Left renal cortex interstitium (tissue), 4 donors: ENCODE measurements around the gene GPR148. TPM values are rescaled to one million over a fixed set of nuclear protein-coding genes. Genes with fewer than 3 reads are reported as not detected.

Experiments used
- DNase-seq, 4 donors: peaks; one replicate each; pipeline ENCODE4 v3.0.0-alpha.2; 2013; ENCODE audit warnings: low read depth in 4 of 4, low spot score in 2 of 4, missing footprints in 1 of 4
- polyA plus RNA-seq, 4 donors: library from polyadenylated mRNA; unstranded; fragments of 120-200 nt; gene quantifications; one replicate each; pipeline ENCODE4 v1.2.1, GENCODE V29; 2013; ENCODE audit not compliant: insufficient read length in 4 of 4

GPR148 gene
- polyA plus RNA-seq, 4 donors, result not detected

DNA sequence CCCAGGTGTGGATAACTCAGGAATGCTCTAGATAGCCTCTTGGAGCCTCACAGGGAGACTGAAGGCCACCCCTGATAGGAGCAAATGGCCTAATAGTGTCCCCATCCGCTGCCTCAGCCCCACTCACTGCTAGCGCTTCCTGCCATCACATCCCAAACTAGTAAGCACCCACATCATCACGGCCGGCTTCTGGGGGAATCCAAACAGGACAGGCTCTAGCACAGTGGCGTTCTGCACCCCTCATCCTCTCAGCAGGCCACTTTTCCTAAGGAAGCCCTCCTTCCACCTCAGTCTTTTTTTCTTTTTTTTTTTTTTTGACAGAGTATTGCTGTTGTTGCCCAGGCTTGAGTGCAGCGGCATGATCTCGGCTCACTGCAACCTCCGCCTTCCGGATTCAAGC, 20.2 kb downstream of the GPR148 start:
- DNase-seq, result no peak

DNA sequence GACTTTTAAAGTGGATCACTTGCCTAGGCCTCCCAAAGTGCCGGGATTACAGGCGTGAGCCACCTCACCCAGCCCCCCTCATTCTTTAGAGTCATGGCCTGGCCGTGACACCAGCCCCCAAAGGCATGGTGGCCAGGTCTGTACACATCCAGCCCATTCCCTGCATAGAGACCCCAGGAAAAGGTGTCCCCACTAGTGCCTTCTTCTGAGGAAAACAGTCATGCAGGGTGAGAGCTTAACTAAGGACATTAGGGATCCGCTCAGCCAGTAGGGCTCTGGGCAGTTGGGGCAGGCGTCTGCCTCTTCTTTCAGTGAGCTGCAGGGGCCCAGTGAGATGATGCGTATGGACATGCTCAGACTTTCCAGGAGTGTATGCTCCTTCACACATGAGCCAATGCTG, 20.8 kb downstream of the GPR148 start:
- DNase-seq, result no peak

DNA sequence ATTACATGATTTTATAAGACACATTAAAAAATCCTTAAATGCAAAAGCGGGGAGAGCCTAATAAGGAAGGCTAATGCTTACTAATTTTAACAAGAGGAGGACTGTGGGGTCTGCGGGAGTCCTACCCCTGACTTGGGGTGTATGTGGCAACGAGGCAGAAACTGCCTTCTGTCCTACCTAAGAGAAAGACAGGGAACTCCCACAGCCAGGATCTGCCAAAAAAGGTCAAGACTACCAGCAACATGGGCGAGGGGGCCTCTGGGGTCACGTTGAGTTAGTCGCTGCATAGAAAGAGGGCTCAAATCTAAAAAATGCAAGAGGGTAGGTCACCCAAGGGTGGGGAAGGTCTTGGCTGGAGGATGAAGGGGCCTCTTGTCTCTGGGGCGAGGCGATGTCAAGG, 25.9 kb downstream of the GPR148 start:
- no peak for DNase-seq

DNA sequence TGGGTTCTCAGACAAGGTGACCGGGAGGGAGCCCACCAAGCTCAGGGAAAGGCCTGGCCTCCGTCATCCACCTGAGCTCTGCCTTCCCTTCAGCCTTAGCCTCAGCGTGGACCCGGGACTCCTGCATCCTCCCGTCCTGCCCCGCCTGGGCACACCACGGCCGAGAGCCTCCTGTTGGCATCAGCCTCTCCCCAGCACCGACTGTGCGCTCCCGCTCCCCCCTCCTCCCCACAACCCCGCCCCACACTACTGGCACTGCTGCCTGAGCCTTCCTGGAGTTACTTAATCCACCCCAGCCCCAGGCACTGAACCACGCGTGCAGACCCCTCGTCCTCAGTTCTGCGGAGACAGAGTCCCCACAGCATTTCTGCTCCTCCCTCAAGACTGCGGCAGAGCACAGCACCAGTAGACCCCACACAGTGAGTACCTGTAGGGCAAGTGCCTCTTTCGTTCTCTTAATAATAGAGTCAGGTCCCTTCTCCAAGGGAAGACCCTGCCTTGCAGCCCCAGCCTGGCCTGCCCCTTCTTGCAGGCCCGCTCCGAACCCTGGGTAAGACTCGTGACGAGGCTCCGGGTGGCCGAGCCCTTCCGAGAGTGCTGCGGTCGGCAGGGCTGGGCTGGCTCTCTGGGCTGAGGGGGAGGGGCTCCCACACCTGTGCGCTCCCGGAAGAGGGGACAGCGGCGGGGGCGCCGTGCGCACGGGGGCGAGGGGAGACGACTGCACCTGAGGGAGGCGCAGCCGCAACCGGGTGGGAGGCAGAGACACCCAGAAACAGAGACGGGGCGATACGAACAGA, 26.6 kb downstream of the GPR148 start, which contains the start of gene AMER3:
TSS of gene AMER3 (plus strand) at position 285 of the 797 bp plus-strand sequence. CDS start 6,533 bp downstream, outside the sequence.
- DNase-seq, result peak in 2 of 4 donors; percentile 5 to 24

DNA sequence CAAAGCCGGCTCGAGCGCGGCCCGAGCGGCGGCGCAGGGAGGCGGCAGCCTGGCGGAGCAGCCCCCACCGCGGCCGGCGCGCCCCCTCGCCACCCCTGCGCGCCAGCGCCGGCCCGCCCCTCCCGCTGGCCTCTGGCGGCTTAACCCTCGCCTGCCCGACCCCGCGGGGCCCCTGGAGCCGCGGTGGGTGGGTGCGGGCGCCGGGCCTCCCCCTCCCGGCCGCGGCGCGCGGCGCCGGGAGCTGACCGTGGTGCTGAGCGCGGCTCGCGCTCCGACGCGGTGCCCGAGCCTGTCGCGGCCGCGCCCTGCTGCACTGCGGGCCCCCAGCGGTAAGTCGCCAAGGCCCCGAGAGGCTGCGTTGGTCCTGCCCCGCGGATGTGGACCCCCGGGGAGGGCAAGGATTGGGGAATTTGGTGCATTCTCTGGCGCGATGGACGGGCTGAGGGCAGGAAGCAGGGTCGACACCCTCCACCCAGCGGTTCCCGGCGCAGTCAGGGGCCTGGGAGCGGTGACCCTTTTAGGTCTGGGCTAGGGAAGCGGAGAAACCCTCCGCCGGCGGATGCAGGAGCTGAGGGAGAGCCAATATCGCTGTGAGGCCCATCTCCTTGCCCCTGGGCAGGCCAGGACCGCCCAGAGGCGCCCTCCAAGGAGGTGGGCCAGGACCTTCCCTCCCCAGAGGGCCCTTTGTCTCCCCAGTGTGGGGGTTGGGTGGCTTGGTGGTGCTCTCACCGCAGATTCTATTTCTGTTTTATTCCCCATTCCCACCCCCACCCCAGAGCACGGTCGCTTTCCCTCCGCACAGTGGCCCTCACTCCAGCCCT, 27.4 kb downstream of the GPR148 start:
- DNase-seq, result peak in 3 of 4 donors; percentile 37 to 59 (median 40)

DNA sequence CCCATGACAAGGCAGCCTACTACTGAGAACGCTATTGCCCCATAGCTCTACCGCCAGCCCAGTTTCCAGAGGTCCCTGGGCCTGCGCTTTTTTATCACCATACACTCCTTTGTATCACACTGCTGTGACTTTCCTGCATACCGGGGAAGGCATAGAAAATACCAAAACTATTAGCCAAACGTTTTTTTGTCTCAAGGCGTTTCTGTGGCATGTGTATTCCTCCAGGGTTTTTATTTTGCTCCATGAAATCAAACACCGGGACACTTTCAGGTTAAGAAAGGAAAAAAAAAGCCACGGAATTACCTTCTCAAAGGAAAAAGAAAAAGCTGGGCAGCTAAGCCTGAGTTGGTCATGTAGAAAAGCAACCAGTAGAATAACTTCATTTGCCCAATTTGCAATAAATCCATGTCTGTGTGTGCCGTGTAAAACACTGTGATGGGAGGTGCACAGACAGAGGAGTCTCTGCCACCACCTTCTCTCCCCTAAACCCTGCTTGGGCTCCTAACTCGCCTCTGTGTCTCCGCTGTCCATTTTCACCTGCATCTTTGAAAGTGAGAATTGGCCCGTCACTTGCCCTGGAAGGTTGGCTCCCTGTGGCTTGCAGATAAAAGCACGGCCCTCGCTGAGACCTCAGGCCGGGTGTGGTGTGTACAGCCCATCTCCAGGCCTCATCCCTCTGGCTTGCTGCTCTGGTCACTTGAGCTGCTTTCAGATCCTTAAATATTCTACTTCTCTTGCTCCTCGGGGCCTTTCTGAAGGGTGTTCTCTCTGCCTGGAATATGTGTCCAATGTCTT, 28.2 kb downstream of the GPR148 start:
- DNase-seq, result no peak

DNA sequence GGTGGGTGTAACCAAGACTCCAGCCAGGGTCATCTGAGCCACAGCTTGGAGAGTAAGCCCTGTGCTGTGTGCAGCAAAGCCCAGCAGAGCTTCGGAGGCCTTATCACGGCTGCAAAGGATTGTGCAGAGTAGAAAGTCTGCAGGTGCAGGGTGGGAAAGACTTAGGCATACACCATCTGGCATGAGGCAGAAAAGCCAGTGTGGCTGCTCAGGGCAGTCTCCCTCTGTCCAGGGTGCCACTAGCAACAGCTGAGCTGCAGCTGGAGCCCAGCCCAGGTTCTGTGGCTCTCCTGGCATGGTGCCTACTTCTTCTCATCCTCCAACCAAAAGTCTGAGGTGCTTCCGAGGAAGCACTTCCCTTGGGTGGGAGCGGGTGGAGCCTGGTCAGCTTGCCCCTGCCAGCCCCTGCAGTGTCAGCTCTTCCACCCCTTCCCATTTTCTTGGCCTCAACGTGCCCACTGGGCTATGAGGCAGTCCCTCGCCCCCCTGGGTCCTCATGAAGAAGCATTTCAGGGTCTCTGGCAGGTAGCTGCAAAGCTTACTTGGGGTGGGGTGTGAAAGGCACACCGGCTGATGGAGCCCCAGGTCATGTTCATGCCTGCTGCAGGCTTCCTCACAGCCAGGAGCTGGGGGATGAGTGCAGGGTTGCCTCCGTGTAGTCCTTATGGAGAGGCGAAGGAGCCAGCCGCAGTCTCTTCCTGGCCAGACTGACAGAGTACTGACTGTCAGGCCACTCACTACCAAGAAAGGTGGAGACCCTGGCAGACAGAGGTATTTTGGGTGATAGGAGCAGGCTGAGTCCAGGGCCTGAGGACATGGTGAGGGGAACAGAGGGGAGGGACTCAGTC, 31.3 kb downstream of the GPR148 start:
- no peak for DNase-seq

DNA sequence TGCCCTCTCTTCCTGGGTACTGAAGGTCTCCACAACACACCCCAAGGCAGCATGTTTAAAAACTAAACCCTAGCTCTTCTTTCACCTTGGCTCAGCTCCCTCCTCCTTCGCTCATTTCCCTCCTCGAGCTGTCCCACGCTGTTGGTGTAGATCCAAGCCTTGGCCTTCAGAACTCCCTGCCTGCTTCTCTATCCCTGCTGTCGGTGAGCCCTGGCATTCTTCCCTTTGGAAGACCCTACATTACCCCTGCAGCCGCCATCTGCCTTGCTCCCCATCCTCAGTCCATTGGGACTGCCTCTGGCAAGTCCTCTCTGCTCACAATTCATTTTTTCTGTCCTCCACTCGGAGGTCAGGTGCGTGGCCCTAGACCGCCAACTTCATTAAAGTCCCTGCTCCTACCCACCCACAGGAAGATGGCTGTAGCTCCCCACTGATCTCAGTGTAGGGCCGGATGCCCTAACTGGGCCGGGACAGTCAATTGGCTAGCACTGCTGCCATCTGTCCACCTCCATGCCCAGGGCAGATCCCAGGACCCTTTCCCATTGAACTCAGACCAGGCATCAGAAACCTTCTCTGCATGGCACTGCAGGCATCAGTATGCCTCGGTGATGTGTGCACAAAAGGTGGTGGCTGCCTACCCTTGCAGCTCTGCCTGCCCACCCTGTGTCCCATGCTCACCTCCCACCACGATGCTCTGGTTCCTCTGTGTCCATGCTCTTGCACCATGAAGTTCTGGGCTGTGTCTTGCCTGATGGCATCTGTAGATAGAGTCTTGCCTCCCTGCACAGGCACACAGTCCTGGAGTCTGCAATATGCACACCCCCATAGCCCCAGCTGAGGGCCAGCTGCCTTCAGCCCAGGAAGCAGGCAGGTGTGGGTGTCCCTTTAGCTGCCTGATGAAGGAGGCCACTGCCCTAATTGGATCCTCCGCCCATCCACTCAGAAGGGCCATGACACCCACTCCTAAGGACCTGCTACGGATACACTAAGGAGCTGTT, 32.2 kb downstream of the GPR148 start:
- no peak for DNase-seq

DNA sequence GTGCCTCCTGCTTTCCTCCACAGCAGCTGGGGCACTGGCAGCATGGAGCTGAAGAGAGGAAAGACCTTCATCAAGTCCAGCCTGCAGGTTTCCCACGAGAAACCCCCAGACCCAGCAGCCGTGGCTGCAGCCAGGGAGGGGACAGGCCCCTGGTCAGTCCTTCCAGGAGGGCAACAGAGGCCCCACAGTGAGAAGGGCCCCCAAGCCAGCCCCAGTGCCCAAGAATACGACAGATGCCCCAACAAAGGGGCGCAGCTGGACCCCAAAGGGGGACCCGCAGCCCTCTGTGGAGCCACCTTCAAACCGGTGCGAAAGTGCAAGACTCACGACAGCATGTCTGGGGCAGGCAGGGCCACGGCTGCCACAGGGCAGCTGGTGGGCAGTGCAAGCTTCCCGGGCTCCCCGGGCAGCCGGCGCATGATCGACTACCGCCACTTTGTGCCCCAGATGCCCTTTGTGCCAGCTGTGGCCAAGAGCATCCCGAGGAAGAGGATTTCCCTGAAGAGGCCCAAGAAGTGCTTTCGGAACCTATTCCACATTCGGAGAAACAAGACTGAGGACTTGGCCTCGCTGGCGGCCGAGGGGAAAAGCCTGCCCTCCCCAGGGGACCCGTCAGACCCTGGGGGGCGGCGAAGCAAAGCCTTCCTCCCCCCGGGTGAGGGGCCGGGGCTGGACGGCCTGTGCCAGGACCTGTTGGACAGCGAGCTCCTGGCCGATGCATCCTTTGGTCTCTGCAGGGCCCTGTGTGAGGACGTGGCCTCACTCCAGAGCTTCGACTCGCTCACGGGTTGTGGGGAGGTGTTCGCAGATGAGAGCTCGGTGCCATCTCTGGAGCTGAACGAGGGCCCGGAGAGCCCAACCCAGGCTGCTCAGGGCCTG, 33.4 kb downstream of the GPR148 start:
- no peak for DNase-seq

DNA sequence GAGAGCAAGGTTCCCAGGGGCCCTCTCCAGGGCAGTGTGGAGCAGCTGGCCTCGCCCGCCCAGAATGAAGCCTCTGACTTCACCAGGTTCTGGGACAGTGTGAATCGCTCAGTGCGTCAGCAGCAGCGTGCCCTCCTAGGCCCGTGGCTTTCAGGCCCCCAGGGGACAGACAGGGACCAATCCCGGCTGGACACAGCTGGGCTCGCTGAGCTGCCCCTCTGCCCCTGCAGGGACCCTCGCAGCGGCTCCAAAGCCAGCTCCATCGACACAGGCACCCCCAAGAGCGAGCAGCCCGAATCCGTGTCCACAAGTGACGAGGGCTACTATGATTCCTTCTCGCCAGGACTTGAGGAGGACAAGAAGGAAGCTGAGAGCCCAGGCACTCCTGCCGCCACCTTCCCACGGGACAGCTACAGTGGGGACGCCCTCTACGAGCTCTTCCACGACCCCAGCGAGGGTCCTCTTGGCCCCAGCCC, 34.1 kb downstream of the GPR148 start:
- DNase-seq, result no peak

DNA sequence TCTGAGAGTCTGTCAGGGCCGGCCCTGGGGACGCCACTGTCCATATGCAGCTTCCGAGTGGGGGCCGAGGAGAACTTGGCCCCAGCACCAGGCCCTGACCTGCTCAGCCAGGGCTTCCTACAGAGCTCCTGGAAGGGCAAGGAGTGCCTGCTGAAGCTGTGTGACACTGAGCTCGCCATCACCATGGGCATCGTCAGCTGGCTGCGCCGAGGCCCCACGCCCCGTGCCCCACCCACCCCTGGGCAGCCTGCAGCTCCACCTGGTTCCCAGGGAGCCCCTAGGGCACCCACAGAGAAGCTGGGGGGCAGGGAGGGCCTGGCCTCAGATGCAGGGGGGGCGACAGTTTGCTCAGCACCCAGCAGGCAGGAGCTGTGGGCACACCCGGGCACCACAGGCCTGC, 34.5 kb downstream of the GPR148 start:
- DNase-seq, result no peak

DNA sequence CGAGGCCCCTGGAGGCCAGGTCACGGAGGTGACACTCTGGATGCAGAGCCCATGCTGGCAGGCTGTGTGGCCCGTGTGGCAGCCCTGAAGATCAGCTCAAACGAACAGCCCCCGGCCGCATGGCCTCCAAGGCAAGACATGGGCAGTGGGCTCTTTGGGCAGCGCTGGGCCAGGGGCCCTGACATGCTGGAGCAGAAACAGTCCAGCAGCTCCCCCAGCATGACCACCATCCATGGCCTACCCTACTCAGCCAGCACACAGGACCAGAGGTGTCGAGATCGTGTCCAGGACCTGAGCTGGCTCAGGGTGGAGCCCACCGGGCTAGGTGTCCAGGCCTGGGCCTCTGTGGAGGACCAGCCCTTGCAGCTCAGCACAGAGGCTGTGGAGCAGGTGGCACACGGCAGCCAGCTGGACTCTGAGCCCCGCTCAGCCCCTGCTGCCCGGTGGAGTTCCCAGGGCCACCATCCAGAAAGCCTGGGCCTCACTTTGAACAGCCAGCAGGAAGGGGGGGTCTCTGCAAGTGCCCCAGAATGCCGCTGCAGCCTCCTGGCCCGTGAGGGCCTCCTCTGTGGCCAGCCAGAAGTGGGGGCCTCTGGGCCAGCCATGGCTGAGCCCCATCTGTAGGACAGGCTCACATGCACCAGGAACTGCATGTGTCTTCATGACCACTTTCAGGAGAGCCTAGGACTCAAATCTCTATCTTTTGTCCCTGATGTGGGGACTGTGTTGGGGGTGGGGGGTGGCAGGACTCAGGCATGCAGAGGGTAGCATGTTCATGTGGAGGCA, 35.4 kb downstream of the GPR148 start:
- no peak for DNase-seq

DNA sequence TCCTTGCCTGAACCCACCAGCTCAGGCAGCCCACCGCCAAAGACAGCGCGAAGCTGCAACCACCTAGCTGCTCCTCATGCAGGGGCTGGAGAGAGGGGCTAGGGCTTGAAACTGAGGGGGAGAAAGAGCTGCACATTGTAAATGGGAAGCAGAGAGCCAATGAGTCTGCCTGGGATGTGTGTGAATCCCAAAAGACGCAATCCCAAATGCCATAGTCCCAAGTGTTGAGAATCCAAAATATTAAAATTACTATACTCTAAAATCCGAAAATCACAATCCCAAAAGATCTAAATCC, 35.9 kb downstream of the GPR148 start:
- DNase-seq, result no peak

DNA sequence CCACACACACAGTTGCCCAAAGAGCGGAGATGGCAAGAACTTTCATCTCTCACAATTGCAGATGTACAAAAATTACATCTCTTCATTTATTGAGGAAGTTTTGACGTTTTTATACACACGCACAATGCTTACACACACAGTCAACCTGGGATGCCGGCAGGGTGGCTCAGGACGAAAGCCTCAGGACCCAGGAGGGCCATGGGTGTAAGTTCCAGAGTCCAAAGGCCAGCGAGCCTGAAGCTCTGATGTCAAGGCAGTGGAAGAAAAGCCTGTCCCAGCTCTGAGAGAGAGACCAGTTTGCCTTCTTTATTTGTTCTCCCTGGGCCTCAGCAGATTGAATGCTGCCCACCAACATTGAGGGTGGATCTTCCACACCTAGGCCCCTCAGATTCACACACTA, 36.6 kb downstream of the GPR148 start:
- DNase-seq, result no peak

DNA sequence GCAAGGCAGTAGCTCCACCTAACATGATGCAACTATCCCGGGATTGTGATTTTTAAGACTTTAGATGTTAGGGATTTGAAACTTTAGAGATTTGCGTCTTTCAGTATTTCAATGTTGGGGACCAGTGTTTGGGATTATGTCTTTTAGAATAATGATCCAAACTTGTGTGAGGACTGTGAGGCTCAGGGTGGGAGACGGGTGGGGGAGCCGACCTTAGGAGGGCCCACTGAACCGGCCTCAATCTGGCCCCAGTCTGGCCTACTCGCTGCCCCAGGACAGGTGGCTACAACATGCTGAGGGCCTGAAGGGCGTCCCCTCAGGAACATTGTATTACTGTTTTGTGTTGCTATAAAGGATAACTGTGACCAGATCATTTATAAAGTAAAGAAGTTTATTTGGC, 37.2 kb downstream of the GPR148 start:
- no peak for DNase-seq

DNA sequence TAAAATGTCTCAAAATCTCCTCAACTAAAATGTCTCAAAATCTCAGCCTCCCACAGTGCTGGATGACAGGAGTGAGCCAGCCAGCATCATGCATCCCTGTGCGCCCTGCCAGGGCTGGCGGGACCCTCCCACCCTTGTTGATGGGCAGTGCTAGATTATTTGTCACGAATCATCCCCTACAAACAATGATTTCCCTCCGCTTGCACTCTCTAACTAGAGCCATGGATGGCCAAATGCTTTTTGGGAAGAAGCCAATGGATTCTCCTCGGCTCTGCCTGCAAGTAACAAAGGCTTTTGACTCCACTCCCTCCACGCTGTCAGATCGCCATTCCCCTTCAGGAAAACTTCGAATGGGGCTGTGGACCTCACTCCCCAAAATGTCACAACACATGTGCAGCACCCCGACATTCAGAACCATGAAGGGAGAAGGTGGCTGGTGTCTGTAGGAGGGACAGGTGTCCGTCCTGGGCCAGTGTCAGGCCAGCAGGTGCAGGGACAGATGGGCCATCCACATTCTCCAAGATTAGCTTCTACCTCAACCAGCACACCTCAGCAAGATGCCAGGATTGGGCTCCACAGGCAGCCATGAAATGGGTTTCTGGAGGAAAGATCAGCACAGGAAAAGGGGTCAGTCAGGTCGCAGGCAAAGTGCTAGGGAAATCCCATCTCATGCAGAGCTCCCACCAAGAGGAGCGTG, 38.0 kb downstream of the GPR148 start:
- no peak for DNase-seq

DNA sequence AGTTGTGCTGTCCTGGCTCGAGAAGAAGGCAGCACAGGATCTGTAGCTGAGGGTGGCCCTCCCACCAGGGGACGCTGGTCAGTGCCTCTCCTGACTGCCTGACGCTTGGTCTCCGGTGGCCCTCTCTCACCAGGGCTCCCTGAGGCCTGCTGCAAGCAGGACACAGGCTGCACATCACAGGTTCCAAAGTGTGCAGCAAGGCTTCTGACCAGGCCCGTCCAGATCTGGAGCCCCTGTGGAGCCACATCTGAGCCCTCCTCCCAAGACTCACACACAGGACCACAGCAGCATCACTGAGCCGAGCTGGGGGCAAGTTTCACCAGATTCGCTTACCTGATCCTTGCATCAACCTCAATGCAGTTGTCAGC, 38.5 kb downstream of the GPR148 start:
- DNase-seq, result no peak
